HG02970 (cell line): ENCODE measurements around the gene CLDN4.

Experiments used
- ATAC-seq: cut with Tn5 transposase; IDR thresholded peaks from one replicate; pipeline ENCODE4 v1.9.1; 2021; ENCODE audit warnings: mild to moderate bottlenecking, moderate library complexity, moderate number of reproducible peaks; ENCODE audit not compliant: unreplicated experiment, low FRiP score

CLDN4 gene

GRCh38 chr7:73871163-73872011, 40.6 kb downstream of the CLDN4 start:
- ATAC-seq = no peak

DNA sequence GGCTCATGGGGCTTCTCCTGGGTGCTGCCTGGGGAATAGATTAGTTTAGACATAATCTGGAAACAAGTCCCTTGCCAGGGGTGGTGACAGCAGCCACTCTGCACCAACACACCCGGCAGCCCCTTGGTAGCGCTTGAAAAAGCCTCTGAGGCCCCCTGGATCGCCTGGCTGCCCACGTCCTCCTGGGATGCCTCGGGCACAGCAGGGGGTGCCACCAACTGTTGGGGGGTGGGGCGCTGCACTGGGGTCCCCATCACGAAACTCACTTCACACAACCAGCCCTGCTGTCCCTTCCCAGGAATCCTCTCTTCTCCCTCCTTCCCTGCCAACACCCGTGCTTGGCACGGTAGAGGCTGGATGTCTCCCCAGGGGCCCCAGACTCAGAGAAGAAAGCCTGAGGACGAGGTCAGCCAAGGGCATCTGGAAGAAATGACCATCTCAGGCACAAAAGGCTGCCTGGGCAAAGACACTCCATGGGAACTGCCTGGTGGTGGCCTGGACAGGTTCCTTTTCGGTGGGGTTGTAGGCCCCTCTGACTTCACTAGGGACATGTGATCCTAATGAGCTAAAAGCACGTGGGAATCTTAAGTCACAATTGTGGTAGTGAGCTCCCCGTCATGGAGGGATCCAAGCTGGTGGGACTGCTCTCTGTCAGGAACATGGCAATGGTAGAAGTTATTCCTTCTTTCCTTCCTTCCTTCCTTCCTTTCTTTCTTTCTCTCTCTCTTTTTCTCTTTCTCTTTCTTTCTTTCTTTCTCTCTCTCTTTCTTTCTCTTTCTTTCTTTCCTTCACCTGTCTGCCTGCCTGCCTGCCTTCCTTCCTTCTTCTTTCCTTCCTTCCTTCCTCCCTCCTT, 41.5 kb downstream of the CLDN4 start:
- ATAC-seq = no peak

DNA sequence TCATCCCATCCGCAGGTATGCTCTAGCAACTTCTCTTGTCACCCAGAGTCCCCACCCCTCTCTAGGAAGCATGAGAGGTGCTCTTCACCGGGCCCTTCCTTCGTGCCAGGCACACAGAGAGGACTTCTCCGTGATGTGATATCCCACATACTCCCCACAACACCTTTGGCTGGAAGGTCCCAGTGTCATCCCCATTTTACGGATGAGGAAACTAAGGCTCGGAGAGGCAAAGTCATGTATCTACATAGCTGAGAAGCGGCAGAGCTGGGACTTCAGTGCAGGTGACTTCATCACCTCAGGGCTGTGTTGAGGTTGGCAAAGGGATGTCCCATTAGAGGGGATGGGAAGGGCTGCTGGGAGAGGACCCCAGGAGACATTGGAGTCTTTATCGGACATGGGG, 45.6 kb downstream of the CLDN4 start:
- ATAC-seq = no peak

DNA sequence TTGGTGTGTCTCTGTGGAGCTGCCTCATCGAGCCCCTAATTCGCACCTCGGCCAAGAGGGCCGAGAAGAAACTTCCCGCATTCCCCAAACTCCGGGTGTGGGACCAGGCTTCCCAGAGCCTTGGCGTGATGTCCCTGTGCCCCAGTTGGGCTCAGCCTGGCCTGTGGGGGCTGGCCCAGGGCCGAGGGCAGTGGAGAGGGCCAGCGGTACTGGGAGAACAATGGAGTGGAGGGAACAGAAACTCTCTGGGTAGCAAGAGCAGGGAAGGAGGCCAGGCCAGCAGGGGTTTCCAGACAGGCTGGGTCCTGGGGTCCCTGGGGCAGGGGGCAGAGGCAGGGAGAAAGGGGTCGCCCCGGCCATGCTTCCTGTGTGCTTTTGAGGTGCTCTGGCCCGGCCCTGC, 46.2 kb downstream of the CLDN4 start:
- no peak for ATAC-seq

DNA sequence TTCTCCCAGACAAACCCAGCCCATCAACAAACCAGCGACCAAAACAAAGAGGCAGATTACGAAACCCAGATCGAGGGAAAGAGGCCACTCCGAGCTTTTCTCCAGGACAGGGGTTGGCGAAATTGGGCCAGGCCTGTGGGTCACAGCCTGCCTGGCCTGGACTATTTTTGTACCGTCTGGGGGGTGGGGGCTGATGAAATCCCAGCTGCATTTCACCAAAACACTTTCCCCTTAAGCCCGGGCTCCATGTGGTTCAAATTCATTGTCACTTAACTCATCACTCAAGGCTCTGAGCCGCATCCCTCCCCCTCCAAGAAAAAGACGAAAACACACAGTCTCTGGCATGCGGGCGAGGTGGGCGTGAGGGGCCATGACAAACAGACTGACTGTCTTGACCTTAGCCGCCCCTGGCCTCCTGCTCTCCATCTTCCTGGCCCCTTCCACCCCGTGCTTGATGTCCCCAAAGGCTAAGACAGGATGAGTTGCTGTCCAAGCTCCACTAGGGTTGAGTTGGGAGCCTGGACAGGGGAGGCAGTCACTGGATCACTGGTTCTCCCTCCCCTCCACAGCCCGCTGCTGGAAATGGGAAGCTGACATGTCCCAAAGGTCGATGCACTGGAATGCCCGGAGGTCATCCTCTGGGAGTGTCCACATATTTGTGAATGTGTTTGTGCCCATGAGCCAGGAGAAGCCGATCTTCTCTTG, 49.3 kb downstream of the CLDN4 start:
- no peak for ATAC-seq

DNA sequence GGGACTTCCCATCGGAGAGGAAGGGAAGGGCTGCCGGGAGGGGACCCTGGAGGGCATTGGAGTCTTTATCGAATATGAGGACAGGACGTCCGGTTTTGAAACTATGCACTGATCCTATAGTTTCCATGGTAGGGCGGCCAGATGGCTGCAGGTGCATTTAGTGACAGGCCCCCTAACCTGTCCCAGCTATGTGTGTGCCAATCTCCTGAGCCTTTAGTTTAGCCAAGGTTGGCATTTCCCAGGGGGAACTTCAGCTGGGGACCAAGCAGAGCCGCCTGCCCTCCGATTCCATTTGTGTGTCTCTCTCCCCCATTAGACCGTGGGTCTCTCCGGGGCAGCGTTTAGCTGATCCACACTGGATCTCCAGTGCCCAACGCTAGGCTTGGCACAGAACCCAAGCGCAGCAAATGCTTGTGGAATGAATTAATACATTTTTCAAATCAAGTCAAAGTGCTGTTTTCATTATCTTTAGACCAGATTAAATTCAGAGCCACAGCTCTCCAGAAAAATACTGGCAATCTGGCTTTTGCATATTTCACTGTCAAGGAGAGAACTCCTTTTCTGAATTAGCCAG, 50.0 kb downstream of the CLDN4 start:
- no peak for ATAC-seq

- ATAC-seq = no peak
Observed at GRCh38 chr7:73881352-73882046, 50.7 kb downstream of the CLDN4 start.

- ATAC-seq = no peak
Observed at GRCh38 chr7:73882047-73882402, 51.2 kb downstream of the CLDN4 start.
